Thyroid gland (tissue), 4 donors: ENCODE data around the gene FAM234A. TPM values are rescaled to one million over a fixed set of nuclear protein-coding genes. Genes with fewer than 3 reads are reported as not detected.

Experiments
- DNase-seq, 2 donors: peaks; one replicate each; pipeline ENCODE4 v3.0.0-alpha.2; 2019
- H3K27ac ChIP-seq, 3 donors: fragments of 200-600 bp; sonication (generic); 1 replicate in 2 of 3; 2 replicates in 1 of 3; pipeline ENCODE4 v1.5.1; 2016 to 2019; ENCODE audit warnings: mild to moderate bottlenecking in 1 of 3, moderate library complexity in 1 of 3
- H3K27me3 ChIP-seq: fragments of 200-600 bp; sonication (generic); one replicate; pipeline ENCODE4 v1.5.1; 2019
- H3K36me3 ChIP-seq, 2 donors: fragments of 200-600 bp; sonication (generic); one replicate each; pipeline ENCODE4 v1.5.1; 2016 to 2019
- H3K4me1 ChIP-seq, 2 donors: fragments of 200-600 bp; sonication (generic); one replicate each; pipeline ENCODE4 v1.5.1; 2017 to 2019
- H3K4me3 ChIP-seq, 3 donors: fragments of 200-600 bp; sonication (generic); replicated peaks in 1 of 3; 1 replicate in 2 of 3; 2 replicates in 1 of 3; pipeline ENCODE4 v1.5.1; 2016; ENCODE audit warnings: mild to moderate bottlenecking in 1 of 3
- H3K9me3 ChIP-seq: fragments of 200-600 bp; sonication (generic); one replicate; pipeline ENCODE4 v1.5.1; 2017
- POLR2A ChIP-seq, 2 donors: fragments of 450-650 bp; IDR thresholded peaks; one replicate each; pipeline ENCODE4 v1.6.1; 2017; ENCODE audit warnings: antibody characterized with exemption in 2 of 2, mild to moderate bottlenecking in 2 of 2, moderate library complexity in 1 of 2
- WGBS, 2 donors: methylation state at CpG; one replicate each; pipeline ENCODE4 v1.1.5; 2017; 5-methylcytosine and 5-hydroxymethylcytosine counted together
- intact Hi-C: fragments of 100-400 bp; cut with DNase I; formaldehyde crosslinking; loops from one replicate; pipeline ENCODE4 v1.15.1; 2023
- total RNA-seq, 4 donors: library from RNA; depleted of rRNA; stranded (reverse); fragments of >200 nt; gene quantifications; one replicate each; pipeline ENCODE4 v1.2.3, GENCODE V29; 2016
- TF ChIP-seq, protein P1 (sequence below), 6 experiments: fragments of 200-600 bp in 3 of 6; fragments of 450-650 bp in 3 of 6; sonication (generic) in 3 of 6; IDR thresholded peaks; one replicate each; pipeline ENCODE4 v1.5.1; 2016 to 2019; ENCODE audit warnings: antibody characterized with exemption in 6 of 6, mild to moderate bottlenecking in 2 of 6, inconsistent platforms in 1 of 6, moderate library complexity in 1 of 6

The FAM234A gene
- total RNA-seq, 4 donors from 2014 or later, result 35.3 to 140 (median 107) TPM

GRCh38 chr16:303760-304505 lies 69.3 kb downstream of the FAM234A start:
- Histone ChIP-seq H3K27me3 (no peaks in the 10 kb centered on the region), H3K27ac (no peak overlapping the region), H3K9me3 (no peaks in the 10 kb centered on the region), H3K36me3 (peaks cover 0 to 13% of the 10 kb centered on the region in 2 donors), H3K4me1 (no peaks in the 10 kb centered on the region), H3K4me3 (no peak overlapping the region)
- intact Hi-C loops, result no loop called here
- WGBS, 2 donors, result 93 to 94% methylated on average over 39 of the region's 43 CpGs
- no peak for DNase-seq
- TF ChIP-seq, protein P1, sequence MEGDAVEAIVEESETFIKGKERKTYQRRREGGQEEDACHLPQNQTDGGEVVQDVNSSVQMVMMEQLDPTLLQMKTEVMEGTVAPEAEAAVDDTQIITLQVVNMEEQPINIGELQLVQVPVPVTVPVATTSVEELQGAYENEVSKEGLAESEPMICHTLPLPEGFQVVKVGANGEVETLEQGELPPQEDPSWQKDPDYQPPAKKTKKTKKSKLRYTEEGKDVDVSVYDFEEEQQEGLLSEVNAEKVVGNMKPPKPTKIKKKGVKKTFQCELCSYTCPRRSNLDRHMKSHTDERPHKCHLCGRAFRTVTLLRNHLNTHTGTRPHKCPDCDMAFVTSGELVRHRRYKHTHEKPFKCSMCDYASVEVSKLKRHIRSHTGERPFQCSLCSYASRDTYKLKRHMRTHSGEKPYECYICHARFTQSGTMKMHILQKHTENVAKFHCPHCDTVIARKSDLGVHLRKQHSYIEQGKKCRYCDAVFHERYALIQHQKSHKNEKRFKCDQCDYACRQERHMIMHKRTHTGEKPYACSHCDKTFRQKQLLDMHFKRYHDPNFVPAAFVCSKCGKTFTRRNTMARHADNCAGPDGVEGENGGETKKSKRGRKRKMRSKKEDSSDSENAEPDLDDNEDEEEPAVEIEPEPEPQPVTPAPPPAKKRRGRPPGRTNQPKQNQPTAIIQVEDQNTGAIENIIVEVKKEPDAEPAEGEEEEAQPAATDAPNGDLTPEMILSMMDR (IDR thresholded peaks at IDR 0.05), result no peak
- TF ChIP-seq POLR2A (IDR thresholded peaks at IDR 0.05), result no peak

DNA sequence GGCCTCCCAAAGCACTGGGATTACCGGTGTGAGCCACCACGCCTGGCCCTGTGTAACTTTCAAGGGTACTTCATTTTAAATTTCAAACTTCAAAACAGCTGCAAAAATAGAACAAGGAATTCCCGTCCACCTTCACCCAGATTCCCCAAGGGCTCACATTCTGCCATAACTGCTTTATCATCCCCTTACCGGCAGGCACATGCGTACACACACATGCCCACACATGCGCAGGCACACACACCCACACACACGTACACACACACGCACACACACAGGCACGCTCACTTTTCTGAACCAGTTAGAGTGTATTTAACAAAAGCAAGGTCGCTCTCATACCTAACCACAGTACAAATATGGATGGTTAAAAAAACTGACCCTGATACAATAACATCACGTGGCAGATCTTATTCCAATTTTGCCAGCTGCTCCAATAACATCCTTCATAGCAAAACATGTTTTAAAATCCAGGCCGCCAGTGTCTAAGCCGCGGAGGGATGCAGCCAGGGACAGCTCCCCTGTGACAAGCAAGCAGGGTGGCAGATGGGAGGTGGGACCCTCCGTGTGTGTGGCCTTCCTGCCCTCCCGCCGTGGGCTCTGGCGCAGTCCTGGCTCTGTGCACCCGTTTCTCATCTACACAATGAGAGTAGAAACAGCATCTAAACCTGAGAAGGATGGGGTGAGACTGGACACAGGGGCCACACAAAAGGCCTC lies 71.5 kb downstream of the FAM234A start:
- TF ChIP-seq, protein P1 (IDR thresholded peaks at IDR 0.05), result no peak
- TF ChIP-seq POLR2A (IDR thresholded peaks at IDR 0.05), result no peak
- intact Hi-C loops, result no loop called here
- Histone ChIP-seq H3K4me3 (no peak overlapping the region), H3K36me3 (peaks cover 0 to 15% of the 10 kb centered on the region in 2 donors), H3K27ac (no peak overlapping the region), H3K27me3 (no peaks in the 10 kb centered on the region), H3K4me1 (no peaks in the 10 kb centered on the region), H3K9me3 (no peaks in the 10 kb centered on the region)
- DNase-seq, result no peak
- WGBS, 2 donors, result 92 to 96% methylated on average over 19 of the region's 19 CpGs

DNA sequence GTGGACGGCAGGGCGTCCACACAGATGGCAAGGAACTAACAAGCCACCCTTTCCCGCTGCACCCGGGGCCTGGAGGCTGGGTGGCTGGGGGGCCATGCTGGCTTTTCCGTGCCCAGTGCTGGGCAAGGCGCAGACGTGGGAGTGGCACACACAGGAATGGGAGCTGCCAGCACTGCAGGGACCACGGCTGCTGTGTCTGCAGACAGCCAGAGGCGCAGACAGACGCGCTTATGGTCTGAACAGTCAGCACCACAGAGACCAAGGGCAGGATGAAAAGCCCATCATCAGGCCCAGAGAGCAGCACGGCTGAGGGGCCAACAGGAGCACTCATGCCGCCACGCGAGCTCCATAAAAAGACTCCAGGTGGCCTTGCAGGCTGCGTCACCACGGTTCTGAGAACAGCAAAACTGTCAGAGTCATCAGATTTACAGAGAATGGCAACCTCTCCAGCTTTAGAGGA lies 72.3 kb downstream of the FAM234A start:
- Histone ChIP-seq H3K27me3 (no peaks in the 10 kb centered on the region), H3K9me3 (no peaks in the 10 kb centered on the region), H3K4me1 (no peaks in the 10 kb centered on the region), H3K36me3 (peaks cover under 1 to 15% of the 10 kb centered on the region in 2 donors), H3K27ac (no peak overlapping the region), H3K4me3 (no peak overlapping the region)
- intact Hi-C loops, result no loop called here
- TF ChIP-seq POLR2A (IDR thresholded peaks at IDR 0.05), result no peak
- TF ChIP-seq, protein P1 (IDR thresholded peaks at IDR 0.05), result no peak
- 91 to 92% methylated on average over 14 to 17 of the region's 17 CpGs for WGBS, 2 donors
- DNase-seq, result no peak

GRCh38 chr16:307691-308312 lies 73.2 kb downstream of the FAM234A start:
- Histone ChIP-seq H3K4me1 (no peaks in the 10 kb centered on the region), H3K4me3 (no peak overlapping the region), H3K36me3 (peaks cover 9 to 17% of the 10 kb centered on the region in 2 donors), H3K27me3 (no peaks in the 10 kb centered on the region), H3K9me3 (no peaks in the 10 kb centered on the region), H3K27ac (no peak overlapping the region)
- no peak for DNase-seq
- intact Hi-C loops, result no loop called here
- 88 to 97% methylated on average over 14 to 20 of the region's 21 CpGs for WGBS, 2 donors
- TF ChIP-seq, protein P1 (IDR thresholded peaks at IDR 0.05), result no peak
- TF ChIP-seq POLR2A (IDR thresholded peaks at IDR 0.05), result no peak
